ENCODE data around the gene ARHGEF10L.

ARHGEF10L gene

GRCh38 chr1:17569200-17570139 is 30.0 kb downstream of the ARHGEF10L start:
- no peak for DNase-seq (ENCODE audit: low read depth)

DNA sequence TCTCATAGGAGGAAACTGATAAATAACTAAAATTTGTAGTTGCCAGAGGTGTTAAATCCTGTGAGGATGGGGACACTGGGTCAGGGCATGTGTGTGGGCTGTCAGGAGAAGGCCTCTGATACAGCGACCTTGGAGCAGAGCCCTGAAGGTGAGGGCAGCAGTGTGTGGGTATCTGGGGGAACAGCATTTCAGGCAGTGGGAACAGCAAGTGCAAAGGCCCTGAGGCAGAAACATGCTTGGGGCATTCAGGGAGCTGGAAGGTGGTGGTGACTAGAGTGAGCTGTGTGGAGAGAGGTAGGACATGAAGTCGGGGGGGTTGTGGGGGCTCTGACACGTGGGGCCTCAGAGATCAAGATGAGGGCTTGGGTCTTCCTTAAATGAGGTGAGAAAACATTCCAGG is 30.7 kb downstream of the ARHGEF10L start:
- no peak for DNase-seq (ENCODE audit: low read depth)

DNA sequence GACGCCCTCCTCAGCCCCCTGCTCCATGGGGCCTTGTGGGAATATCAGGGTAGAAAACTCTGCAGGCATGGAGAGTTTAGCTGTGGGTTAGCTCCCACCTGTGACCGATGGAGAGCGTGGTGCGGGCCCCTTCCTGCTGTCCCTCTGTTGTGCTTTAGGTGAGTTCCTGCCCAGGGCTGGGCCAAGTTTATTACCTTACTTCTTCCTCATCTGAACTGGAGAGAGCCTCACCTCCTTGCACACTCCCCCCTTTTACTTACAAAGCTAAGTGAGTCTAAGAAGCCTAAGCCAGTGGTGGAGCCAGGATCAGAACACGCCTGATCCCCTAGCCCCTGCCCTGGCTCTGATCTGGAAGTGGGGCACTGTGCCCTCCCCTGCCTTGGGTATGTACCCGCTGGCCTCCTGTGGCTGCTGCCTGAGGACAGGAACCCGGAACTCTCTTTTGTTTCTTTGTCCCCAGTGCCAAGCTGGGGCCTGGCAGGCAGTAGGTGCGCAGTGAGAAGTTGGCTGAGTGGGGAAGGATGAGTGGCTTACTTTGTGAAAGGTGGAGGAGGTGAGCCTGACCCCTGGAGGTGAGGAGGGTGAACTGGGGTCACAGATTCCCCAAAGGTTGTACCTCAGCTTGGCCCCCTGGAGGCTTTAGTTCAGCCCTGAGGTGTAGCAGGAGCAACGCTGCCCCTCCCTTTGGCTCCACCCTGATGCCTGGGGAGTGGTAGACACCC is 32.9 kb downstream of the ARHGEF10L start:
- DNase-seq (ENCODE audit: low read depth), result no peak

GRCh38 chr1:17573518-17574041 is 34.1 kb downstream of the ARHGEF10L start:
- no peak for DNase-seq (ENCODE audit: low read depth)

DNA sequence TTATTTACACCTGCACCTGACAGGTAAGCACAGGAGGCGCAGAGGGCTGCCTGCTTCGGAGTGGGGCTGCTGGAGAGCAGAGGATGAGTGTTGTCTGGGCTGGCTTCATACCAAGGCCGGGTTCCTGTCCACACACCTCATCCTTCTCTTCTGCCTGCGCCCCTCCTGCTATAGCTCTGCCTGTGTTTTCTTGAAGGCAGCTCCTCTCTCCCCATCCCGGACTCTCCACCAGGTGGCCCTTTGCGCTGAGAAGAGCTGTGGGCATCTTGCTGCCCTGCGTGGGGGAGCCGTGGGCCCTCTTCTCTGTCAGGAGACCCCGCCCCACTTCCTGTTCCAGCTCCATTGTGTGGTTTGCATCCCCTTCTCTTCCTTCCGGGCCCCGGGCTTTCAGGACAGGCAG is 35.0 kb downstream of the ARHGEF10L start:
- DNase-seq (ENCODE audit: low read depth), result no peak

DNA sequence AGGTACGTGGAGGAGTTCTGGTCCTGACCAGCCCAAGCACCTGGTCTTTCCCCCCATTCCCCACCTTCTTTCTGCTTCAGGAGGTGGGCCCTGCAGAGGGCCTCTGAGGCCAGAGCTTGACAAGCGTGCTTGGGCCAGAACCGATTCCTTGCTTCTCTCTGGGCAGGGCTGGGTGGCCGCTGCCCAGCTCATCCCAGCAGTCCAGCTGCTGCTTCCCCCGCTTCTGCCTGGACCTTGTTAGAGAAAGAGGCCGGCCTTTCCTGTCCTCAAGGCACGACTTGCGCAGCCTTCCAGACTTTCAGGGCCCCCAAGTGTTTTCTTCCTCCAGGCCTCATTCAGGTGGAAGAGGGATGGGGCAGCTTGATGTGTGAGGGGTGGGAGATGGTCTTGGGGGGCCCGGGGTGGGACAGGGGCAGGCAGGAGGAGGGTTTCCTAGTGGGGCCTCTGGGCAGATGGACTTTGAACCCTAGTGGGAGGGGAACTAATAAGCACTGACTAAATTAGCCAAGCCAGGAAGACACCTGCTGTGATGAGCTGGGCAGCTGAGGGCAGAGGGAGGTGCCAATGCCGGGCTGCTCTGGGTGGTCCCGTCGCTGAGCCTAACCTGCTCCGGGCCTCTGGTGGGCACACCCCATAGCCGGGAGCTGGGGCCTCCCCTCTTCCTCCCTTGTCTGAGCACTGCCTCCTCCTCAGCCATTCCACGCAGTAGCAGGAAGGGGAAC is 36.5 kb downstream of the ARHGEF10L start:
- no peak for DNase-seq (ENCODE audit: low read depth)

DNA sequence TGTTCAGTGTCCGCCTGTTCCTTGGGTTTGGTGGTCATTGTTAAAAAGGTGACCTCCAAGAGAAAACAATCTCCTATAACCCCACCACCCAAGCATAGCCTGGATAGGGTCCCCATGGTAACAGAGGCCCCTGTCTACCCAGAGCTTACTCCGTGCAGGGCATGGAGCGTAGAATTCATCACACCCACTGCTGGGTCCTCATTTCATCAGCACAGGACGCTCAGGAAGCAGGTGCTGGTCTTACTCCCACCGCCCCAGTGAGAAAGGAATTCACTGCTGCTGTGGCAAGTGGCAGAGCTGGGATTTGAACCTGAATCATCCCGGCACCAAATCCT is 37.0 kb downstream of the ARHGEF10L start:
- no peak for DNase-seq (ENCODE audit: low read depth)

- DNase-seq (ENCODE audit: low read depth), result no peak
These were observed 38.4 kb downstream of the ARHGEF10L start for GRCh38 chr1:17577907-17578297.

DNA sequence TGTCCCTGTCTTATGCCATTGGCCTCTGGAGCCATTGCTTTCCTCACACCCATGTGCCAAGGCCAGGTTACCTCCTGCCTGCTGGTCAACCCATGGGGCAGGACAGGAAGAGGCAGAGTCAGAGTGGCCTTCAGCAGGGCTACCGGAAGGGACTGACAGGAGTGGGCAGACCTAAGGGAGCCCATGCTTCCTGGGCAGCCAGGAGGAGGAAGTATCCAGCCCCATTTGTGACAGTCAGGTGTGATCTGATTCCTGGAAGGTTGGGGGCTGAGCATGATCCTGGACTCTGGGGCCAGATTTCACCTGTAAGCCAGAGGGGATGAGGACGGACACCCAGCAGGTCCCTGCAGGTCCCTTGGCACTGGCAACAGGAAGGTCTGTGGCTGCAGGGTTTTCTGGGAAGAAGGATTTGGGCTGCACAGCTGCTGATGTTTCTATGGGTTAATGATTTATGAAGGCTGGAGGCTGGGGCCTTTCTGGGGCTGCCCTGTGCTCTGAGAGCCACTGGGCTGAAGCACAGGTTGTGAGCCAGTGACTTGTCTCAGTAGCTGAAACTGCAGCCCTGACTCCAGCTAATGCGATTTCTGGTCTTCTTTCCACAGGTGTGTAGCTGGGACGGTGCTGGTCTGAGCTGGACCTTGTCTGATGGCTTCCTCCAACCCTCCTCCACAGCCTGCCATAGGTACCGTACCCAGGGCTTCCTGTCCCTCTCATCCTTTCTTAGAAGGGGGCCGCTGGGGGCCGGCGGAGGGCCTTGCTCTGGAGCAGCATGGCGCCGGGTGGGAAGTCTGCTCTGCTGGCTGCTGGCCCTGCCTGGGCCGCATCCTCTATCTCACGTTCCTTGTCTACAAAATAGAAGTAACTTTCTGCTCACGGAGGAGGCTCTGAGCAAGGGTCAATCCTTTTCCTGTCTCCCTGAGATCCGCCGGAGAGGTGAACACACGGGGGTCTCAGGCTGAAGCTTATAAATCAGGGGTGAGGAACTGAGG is 40.7 kb downstream of the ARHGEF10L start:
- no peak for DNase-seq (ENCODE audit: low read depth)

- no peak for DNase-seq (ENCODE audit: low read depth)
These were observed 42.1 kb downstream of the ARHGEF10L start for GRCh38 chr1:17581389-17582123.

GRCh38 chr1:17582124-17582774 is 42.8 kb downstream of the ARHGEF10L start:
- DNase-seq (ENCODE audit: low read depth), result no peak

DNA sequence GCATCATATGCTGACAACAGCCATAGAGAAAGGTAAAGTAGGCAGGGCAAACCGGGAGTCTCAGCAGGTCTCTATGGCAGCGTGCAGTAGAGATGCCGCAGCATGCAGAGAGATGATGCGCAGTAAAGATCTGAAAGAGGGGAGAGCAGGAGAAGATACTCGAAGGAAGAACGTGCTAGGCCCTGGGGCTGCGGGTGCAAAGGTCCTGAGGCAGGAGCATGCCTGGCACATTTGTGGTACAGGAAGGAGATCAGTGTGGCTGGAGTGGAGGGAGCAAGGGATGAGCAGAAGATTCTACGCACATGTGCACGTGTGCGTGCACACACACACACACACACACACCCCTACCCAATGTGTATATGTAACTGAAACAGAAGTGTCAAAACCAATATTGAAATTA is 45.0 kb downstream of the ARHGEF10L start:
- no peak for DNase-seq (ENCODE audit: low read depth)

- no peak for DNase-seq (ENCODE audit: low read depth)
These were observed 45.9 kb downstream of the ARHGEF10L start for GRCh38 chr1:17585266-17585987.

- no peak for DNase-seq (ENCODE audit: low read depth)
These were observed 46.9 kb downstream of the ARHGEF10L start for GRCh38 chr1:17586172-17586964.

- DNase-seq (ENCODE audit: low read depth), result no peak
These were observed 48.2 kb downstream of the ARHGEF10L start for GRCh38 chr1:17587693-17588047.

DNA sequence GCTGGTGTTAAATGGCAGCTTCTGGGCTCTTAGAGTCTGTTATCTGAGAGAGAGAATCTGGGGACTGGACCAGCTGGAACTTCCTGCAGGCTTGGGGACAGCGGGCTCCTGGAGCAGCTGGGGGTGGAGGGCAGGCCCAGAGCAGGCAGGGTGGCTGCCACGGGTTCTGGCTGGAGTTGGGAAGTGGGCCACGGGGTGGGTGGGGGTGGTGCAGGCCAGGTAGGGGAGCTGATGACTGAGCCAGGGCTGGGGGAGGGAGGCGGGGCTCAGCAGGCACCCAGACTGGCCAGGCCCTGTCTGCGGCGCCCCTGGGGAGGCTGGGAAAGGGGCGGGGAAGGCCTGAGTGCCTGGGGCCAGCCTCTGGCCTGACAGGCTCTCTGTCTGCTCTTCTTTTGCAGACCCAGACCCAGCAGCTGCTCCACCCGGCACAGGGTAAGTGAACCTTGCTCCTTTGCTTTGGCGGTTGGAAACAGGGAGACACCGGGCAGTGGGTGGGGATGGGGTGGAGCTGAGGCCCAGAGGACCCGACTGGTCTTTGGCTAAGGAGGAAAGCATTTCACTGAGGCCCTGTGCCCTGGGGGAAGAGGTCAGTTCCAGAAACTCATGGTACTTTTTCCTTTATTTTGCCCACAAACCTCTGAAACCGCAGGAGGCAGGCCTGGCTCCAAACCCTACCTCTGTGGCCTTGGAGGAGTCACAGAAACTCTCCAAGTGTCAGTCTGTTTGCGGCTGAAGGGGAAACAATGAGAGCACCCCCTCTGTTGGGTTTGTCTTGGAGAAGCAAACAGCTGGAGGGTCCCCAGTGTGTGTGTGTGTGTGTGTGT is 48.8 kb downstream of the ARHGEF10L start:
- DNase-seq (ENCODE audit: low read depth), result no peak

GRCh38 chr1:17591814-17592430 is 52.4 kb downstream of the ARHGEF10L start:
- no peak for DNase-seq (ENCODE audit: low read depth)
